UCSD-AML1 (cell line): ENCODE measurements around the gene LCA5L.

Experiments used
- DNase-seq: peaks from one replicate; lab custom pipeline; 2025; ENCODE audit not compliant: unreplicated experiment; lab: John Stamatoyannopoulos, UW

The LCA5L gene

GRCh38 chr21:39359382-39359781 lies 86.2 kb downstream of the LCA5L start:
- DNase-seq, result no peak
